ENCODE results near the gene TSPAN8. TPM values are rescaled to one million over a fixed set of nuclear protein-coding genes. Genes with fewer than 3 reads are reported as not detected.

The TSPAN8 gene
- total and polyA plus RNA-seq, 2 experiments from 2014 or later, result not detected

GRCh38 chr12:71134405-71134804 is 23.4 kb downstream of the TSPAN8 start:
- Histone ChIP-seq H3K9me2 (ENCODE audit: insufficient read depth) (no peaks in the 10 kb centered on the region), H3K79me2 (replicated peaks; ENCODE audit: insufficient read depth) (no peaks in the 10 kb centered on the region), H3K27ac (ENCODE audit: low read depth) (no peak overlapping the region), H3K4me2 (no peak overlapping the region), H3K4me3 (no peak overlapping the region), H3F3A (replicated peaks; ENCODE audit: low read depth) (no peaks in the 10 kb centered on the region), H2AFZ (no peak overlapping the region), H3K36me3 (ENCODE audit: insufficient read depth) (no peaks in the 10 kb centered on the region), H4K20me1 (replicated peaks; ENCODE audit: insufficient read depth) (no peaks in the 10 kb centered on the region), H3K27me3 (ENCODE audit: insufficient read depth) (no peaks in the 10 kb centered on the region), H3K4me1 (ENCODE audit: insufficient read depth) (peaks cover 5% of the 10 kb centered on the region)
- no peak for ATAC-seq
- Mint-ChIP-seq H3K4me3 (no peak overlapping the region), H3K4me1 (peaks cover 18% of the 10 kb centered on the region; the same call in 2 of the 3 replicates), H3K27ac (no peak overlapping the region; the same call in 1 of the 2 replicates), H3K9me3 (no peaks in the 10 kb centered on the region), H3K36me3 (ENCODE audit: low read depth) (no peaks in the 10 kb centered on the region), H3K27me3 (ENCODE audit: insufficient read depth, low read depth, poor library complexity) (no peaks in the 10 kb centered on the region)
- no peak for TF ChIP-seq ETS1 (IDR thresholded peaks at IDR 0.05)
- TF ChIP-seq REST (IDR thresholded peaks at IDR 0.05; ENCODE audit: unreplicated experiment), result no peak
- no peak for TF ChIP-seq JUNB (IDR thresholded peaks at IDR 0.05; ENCODE audit: unreplicated experiment)
- TF ChIP-seq CTCF (conservative IDR thresholded peaks at IDR 0.05; ENCODE audit: low read depth in 2 of 2), result no peak
- TF ChIP-seq EZH2 (IDR thresholded peaks at IDR 0.05; ENCODE audit: low read depth, unreplicated experiment), result no peak
- no peak for TF ChIP-seq ZNF114 (CRISPR knock-in tag; IDR thresholded peaks at IDR 0.05)
- no peak for TF ChIP-seq ZNF331 (CRISPR knock-in tag; IDR thresholded peaks at IDR 0.05; ENCODE audit: low read depth)
- TF ChIP-seq EZH2phosphoT487 (IDR thresholded peaks at IDR 0.05; ENCODE audit: unreplicated experiment), result no peak
- TF ChIP-seq NANOG (IDR thresholded peaks at IDR 0.05; ENCODE audit: borderline replicate concordance), result no peak
- TF ChIP-seq POLR2AphosphoS5 (IDR thresholded peaks at IDR 0.05; ENCODE audit: low read depth), result no peak
- no peak for TF ChIP-seq CREB1 (CRISPR knock-in tag; IDR thresholded peaks at IDR 0.05; ENCODE audit: low read depth)
- no peak for TF ChIP-seq ZNF462 (CRISPR knock-in tag; IDR thresholded peaks at IDR 0.05)
- no peak for TF ChIP-seq STAT1 (IDR thresholded peaks at IDR 0.05; ENCODE audit: unreplicated experiment)
- DNase-seq (ENCODE audit: low spot score), result no peak

All from GM23338 (cell line).